Stimulated activated CD8-positive, alpha-beta memory T cell treated with anti-CD3 and anti-CD28 coated beads, Interleukin-15, amount 100 ng/mL, for 1 hour (primary cell): ENCODE measurements around the gene CYP2J2.
A peak's percentile ranks its signal among the peaks of the same experiment; 100 is the strongest.
"Not testable (repeated sequence)": the region's sequence is repeated elsewhere in the genome, so short reads cannot be mapped to it uniquely, and the experiment has no call there.

Experiments
- DNase-seq: peaks from one replicate; pipeline ENCODE4 v3.0.0-alpha.2; 2020; ENCODE audit warnings: low read depth

CYP2J2 gene, protein sequence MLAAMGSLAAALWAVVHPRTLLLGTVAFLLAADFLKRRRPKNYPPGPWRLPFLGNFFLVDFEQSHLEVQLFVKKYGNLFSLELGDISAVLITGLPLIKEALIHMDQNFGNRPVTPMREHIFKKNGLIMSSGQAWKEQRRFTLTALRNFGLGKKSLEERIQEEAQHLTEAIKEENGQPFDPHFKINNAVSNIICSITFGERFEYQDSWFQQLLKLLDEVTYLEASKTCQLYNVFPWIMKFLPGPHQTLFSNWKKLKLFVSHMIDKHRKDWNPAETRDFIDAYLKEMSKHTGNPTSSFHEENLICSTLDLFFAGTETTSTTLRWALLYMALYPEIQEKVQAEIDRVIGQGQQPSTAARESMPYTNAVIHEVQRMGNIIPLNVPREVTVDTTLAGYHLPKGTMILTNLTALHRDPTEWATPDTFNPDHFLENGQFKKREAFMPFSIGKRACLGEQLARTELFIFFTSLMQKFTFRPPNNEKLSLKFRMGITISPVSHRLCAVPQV

DNA sequence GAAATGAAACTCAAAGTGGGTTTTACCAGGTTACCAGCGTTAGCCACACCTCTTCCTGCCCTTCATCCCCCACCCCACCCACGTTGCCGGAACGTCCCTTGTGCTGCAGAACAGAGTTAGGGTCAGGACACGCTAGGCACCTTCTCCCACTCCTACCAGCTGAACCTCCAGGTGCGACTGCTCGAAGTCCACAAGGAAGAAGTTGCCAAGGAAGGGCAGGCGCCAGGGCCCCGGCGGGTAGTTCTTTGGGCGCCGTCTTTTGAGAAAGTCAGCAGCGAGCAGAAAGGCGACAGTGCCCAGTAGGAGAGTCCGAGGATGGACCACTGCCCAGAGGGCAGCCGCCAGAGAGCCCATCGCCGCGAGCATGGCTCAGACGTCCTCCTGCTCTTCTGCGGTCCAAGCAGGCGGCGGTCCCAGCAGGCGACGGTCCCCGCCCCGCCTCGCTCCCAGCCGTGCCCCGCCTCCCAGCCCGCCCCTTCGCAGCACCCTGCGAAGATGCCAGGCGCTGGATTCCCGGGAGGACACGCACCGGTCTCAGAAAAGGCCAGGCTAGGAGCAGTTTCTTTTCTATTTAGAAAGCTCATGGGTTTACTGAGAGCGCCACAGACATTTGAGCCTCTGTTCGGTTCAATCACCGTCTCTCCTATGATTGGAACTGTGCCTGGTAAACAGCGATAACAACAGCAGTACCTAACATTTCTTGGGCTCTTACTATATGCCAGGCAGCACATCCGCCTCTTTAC lies at the start of gene CYP2J2:
Gene CYP2J2, minus strand, starts transcription at position 393 of the 743 bp plus-strand sequence. Its CDS starts 27 bp downstream, at position 366.
- DNase-seq = peak; percentile 9

DNA sequence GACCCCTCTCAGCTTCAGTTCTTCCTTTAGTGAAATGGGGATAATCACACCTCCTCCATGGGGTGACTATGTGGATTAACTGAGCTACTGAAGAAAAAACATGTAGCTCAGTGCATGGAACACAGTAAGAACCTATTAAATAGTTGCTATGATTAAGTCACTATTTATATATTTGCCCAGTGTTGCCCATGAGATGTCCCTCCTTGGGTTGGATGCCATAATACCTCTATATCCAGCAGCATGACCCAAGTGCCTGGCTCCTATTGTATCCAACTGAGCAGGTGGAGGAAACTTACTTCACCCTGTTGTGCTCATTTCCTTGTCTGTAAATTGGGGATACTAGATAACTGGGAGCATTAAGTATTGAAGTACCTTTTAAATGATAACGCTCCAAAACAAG lies 47.1 kb upstream of the CYP2J2 start:
- no peak for DNase-seq

DNA sequence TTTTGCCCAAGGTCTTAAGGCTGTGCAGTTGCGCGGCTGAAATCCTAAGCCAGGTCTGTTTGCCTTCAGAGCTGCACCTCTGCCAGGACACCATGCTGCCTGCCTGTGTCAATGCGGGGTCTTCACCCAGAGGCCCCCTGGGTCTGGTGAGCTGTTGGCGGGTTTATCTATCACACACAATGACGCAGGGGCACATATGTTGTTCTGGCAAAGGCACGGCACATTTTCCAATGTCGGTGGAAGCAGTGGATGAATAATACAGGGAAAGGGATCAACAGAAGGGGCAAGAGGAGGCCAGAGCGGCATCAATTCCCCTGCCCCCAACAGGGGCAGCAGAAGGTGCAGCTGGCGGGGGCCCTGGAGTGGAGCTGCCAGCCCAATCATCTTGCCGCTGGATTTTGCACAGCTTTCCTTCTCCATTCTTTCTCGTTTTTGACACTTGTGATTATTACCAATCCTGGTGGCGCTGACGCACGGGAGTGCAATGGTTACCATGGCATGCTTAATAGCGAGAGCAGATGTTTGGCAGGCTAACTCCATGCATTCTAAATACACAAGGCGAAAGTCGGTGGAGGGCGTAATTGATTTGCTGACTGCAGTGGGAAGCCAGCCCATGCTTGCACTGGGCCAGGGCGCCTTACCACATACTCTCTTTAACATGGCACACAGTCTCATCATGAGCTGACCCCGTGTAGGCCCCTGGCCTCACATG lies 45.8 kb upstream of the CYP2J2 start:
- DNase-seq = no peak

DNA sequence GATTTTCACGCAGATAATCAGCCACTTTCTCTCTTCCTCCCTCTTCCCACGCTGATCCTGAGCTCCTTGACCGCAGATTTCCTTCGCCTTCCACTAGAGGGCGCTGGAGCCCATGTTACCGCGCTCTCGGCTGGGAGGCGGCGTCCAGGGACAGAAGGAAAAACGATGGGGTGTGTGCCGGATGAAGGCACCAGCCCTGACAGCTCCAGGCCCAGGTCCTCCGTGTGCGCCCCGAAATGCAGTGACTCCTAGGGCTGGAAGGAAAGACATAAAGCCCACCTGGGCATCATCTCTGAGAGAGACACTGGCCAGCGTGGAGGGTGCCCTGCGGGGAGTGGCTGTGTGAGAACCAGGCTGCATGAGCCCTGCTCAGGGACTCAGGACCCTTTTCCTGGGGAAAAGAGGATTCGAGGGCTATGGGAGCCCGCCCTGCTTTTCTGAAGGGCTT lies 44.9 kb upstream of the CYP2J2 start:
- no peak for DNase-seq

DNA sequence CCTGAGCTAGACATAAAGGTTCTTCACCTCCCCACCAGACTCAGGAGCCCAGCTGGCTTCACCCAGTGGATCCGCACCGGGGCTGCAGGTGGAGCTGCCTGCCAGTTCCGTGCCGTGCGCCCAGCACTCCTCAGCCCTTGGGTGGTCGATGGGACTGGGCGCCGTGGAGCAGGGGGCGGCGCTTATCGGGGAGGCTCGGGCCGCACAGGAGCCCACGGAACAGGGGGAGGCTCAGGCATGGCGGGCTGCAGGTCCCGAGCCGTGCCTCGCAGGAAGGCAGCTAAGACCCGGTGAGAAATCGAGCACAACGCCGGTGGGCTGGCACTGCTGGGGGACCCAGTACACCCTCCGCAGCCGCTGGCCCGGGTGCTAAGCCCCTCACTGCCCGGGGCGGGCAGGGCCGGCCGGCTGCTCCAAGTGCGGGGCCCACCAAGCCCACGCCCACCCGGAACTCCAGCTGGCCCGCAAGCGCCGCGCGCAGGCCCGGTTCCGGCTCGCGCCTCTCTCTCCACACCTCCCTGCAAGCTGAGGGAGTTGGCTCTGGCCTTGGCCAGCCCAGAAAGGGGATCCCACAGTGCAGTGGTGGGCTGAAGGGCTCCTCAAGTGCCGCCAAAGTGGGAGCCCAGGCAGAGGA lies 43.1 kb upstream of the CYP2J2 start:
- not testable (repeated sequence) for DNase-seq

DNA sequence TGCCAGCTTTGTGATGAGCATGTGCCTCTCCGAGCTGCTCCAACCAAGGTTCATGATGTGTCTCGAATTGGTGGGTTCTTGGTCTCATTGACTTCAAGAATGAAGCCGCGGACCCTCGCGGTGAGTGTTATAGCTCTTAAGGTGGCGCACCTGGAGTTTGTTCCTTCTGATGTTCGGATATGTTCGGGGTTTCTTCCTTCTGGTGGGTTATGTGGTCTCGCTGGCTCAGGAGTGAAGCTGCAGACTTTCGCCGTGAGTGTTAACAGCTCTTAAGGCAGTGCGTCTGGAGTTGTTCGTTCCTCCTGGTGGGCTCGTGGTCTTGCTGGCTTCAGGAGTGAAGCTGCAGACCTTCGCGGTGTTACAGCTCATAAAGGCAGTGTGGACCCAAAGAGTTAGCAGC lies 42.2 kb upstream of the CYP2J2 start:
- not testable (repeated sequence) for DNase-seq

DNA sequence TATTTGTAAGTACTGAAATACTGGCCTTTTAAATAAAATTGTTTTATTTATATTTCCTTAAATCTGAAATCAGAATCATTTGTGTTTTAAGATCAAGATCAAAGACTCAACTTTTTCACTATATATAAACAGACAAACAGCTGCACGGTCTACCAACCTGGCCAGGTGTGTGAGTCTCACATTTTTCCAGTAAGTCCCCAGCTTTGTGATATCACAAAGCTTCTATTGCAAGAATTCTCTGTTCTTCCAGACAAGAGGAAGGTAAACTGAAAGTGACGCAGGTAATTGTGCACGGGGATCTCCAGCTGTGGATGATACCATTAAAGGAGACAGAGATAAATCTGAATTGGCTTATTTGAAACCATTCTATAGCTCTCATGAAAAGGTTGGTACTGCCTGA lies 41.2 kb upstream of the CYP2J2 start:
- DNase-seq = no peak

DNA sequence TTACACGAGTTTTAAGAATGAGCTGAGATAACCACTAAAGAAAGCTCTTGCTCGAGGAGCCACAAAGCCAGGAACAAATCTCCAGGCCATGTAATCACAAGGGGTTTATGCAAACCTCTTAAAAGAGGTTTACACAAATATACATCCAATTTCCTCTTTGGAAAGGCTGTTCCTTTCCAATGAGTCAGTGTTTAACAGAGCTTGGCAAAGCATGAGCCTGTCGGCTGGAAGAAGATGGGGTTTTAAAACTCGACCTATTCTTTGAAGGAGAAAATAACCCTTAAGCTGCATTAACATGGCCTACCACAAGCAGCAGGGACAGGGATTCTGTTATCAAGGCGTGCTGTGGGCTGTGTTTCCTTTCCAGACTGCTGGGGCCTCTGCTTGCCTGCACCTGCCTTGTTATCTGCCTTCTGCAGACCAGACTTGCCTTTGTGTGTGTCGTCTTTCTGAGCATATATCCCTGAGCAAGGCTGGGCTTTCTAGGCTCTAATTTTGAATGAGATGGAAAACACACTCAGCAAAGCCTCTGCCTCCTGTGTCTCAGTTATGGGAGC lies 40.6 kb upstream of the CYP2J2 start:
- DNase-seq = no peak

DNA sequence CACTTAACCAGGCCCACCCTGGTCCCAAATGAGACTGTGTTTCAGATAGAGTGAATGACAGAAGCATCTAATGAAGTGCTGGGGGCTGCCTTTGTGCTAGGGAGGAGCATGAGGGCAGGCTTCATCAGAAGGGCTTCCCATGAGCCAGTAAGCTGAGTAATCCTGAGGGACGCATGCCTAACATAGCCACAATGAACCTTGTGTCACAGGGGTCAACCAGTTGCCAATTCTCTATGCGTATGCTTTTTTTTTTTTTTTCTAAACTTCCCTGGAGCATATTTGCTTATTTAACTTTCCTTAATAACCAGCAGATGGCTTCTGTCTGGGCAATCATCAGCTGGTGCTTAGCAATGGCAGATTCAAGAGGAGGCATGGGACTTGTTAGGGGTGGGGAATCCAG lies 25.5 kb upstream of the CYP2J2 start:
- no peak for DNase-seq

DNA sequence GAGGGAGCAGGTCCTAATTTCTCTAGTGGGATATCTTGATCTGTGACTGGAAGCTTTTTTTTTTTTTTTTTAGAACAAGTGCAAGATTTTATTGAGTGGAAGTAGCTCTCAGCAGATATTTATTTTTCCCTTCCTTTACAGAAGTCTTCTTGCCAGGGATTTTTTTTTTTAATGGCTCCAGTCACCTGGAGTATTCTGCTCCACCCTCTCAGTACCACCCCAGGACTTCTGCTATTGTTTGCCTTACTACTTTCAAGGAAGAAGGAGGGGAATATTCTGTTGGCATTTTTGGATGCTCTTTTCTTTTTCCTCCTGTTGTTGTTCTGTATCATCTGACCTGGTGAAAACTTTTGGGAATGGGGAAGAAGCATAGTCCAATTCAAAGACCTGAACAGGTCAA lies 23.1 kb upstream of the CYP2J2 start:
- no peak for DNase-seq

DNA sequence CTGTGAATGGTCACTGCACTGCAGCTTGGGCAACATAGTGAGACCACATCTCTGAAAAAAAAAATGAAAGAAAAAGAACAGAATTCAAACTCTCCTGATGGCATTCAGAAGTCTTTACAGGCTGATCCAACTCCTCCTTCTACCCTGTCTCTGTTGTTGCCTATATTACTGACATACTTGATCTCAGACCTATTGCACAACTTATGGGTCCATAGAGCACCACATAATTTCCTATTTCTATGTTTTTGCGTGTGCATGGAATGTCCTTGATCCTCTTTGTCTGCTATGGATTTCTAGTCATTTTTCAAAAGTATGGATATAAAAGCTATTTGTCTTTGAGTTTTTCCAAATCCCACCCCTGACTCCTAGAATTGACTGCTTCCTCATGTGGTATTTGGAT lies 22.4 kb upstream of the CYP2J2 start:
- DNase-seq = no peak

DNA sequence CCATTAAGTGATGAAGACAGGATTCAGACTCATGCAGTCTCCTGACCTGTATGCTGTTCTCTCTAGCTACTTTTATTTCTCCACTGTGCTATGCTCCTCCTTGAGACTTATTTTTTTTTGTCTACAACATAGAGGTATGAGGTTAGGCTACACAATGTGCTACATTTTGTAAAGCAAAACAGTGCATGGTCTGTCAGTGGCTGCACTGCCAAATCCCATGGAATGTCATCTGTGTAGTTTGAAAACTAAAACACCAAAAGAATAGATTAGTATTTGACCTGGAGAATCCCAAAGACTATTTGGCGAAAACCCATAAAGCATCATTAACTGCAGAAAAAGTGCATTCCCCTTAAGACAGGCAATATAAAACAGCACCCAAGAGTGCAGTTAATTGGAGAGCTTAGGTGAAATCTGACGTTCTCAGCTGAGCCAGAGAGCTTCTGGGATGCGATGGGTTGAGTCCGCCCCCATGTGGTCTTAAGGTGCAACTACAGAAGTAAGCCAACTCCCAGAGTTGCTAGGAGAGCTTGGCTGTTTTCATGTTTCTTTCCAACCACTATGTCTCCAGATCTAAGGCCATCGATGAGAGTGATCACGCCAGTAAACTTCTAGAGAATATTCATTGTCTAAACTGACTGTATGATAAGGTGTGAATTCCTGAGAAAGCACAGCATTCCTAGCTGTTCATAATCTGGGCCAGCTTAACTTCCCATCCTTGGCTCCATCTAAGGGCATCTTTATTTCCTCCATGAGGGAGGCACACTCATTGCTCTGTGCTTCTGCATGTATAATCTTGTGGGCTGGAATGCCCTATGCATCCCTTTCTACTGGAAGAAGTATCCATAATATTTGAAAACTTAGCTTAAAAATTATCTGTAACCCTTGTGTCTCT lies 20.7 kb upstream of the CYP2J2 start:
- DNase-seq = peak; percentile 20

DNA sequence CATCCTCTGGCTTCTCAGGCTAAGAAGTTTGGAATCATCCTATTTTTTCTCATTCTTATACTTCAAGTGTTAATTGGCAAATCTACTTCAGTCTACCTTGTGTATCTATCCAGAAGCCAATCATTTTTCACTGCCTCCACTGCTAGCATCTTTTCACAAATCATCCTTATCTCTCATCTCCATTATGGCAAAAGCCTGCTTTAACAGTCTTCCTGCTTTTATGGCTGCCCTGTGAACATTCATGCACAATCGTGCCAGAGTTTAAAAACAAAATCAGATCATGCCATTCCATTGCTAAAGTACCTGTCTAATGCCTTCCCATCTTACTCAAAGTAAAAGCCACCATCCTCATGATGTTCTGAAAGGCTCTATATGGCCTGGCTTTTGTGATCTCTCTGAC lies 19.2 kb upstream of the CYP2J2 start:
- DNase-seq = no peak

DNA sequence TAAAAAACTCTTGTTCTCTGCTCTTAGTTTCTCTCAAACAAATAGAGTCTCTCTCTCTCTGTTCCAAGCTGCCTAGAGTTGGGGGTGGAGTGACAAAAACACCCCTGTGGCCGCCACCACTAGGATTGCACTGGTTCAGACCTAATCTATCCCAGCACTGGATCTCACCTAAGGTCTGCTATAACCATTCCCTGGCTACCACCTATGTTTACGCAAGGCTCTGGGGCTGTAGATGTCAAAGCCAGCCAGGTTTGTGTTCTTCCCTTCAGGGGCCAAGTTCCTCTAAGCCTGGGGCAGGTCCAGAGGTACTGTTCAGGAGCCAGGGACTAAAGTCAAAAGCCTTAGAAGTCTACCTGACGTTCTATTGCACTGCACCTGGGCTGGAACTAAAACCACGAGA lies 12.8 kb upstream of the CYP2J2 start:
- DNase-seq = no peak

DNA sequence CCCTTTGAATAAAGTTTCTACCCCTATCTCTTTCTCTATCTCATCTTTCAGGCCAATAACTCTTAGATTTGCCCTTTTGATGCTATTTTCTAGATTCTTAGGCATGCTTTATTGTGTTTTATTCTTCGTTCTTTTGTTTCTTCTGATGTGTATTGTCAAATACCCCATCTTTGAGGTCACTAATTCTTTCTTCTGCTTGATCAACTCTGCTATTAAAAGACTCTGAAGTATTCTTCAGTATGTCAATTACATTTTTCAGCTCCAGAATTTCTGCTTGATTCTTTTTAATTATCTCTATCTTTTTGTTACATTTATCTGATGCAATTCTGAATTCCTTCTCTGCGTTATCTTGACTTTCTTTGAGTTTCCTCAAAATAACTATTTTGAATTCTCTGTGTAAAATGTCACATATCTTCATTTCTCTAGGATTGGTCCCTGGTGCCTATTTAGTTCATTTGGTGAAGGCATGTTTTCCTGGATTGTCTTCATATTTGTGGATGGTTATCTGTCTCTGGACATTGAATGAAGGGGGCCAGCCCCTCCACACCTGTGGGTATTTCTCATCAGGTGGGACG lies 11.2 kb upstream of the CYP2J2 start:
- no peak for DNase-seq

DNA sequence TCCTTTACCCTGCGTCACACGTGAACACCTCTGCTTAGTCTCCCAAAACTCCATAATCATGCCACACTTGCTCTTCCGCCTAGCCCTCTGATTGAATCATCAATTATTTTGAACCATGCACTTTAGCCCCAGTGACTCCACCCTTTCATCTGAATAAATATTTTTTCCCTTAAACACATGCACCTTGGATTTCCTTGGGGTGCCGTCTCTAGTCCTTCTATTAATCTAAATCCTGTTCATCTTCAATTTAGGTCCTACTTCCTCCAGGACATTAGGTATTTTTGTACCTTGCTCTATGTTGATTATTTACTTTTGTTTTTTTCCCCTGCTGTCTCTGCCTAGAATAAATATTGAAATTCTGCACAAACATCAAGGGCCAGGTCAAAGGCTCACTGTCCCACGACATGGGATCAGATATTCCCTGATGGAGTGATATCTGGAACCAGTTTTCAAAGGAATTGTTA lies 9.8 kb upstream of the CYP2J2 start:
- no peak for DNase-seq

DNA sequence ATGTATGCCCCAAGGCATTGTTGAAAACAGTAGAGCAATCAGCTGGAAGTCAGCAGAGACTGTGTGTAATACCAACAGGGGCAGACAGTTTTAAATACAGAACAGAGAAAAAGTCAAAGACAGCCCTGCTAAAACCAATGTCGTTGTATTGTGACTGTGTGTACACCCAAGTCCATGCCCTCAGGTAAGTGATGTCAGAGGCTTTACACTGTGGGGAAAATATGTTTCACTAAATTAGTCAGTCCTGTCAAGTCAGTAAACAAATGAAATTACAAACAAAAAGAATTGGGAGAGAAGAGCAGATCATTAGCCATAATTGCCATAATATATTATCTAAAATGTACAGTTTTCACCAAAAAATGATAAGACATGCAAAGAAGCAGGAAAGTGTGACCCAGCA lies 2.4 kb upstream of the CYP2J2 start:
- no peak for DNase-seq

DNA sequence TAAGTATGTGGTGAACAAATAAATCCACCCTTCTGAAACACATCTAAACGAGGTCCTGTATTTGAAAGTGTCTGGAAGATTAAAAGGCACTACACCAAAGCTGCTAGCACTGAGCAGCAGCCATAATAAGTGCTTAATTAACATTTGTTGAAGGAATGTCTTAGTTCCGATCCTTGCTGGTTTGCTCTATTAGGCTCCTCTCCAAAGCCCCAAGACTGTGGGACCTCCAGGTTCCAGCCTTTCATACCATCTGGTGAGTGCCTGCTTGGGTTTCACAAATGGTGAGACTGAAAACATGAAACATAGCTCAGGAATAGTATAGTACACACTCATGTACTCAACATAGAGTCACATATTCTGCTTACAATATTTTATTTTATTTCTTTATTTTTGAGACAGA lies 640 bp upstream of the CYP2J2 start:
- DNase-seq = no peak

DNA sequence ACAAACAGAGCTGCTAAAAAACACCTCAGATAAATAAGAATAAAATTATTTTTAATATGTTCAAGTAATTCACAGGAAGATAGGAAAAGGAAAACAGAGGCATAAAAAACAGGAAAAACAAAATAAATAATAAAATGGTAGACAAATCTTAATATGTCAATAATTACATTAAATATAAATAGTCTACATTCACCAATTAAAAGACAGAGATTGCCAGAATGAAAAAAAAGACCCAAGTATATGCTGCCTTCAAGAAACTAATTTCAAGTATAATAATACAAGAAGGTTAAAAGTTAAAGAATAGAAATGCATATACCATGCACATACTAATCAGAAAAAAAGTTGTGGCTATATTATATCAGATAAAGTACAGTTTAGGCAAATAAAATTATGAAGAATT lies 1.9 kb downstream of the CYP2J2 start:
- DNase-seq = no peak

DNA sequence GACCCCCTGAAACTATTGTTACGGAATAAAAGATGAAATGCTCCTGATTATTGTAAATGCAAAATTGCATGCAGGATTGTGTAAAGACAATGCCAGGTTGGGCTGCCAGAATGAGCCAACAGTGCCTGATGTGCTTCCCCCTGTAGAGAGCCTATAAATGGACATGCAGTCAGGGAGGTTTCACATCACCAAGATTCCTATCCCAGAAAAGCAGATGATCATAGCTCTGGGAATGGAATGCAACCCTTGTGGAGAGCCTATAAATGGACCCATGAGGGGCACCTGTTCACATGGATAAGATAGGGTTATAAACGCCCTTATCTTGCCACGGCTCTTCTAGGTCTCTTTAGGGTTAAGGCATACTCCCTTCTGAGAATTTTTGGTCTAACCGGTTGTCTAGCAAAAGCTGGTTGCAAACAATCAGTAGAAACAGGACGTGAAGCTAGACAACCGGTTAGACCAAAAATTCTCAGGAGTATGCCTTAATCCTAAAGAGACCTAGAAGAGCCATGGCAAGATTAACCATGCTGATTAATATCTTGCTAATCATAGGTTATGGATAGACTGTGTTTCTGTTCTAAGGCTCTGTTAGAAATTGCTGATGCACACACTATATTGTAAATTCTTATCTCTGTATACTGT lies 5.2 kb downstream of the CYP2J2 start:
- not testable (repeated sequence) for DNase-seq
